Esophagus muscularis mucosa (tissue), 4 donors: Measurements from ENCODE around the gene SAA1.

Experiments used
- CTCF ChIP-seq, 3 experiments: fragments of 200-600 bp in 2 of 3; fragments of 450-650 bp in 1 of 3; sonication (generic) in 2 of 3; IDR thresholded peaks; one replicate each; pipeline ENCODE4 v1.5.1; 2017 to 2019; ENCODE audit warnings: antibody characterized with exemption in 3 of 3, mild to moderate bottlenecking in 2 of 3, moderate library complexity in 1 of 3
- EP300 ChIP-seq: sonication (generic); formaldehyde crosslinking; IDR thresholded peaks from one replicate; pipeline ENCODE4 v1.6.1; 2017; ENCODE audit warnings: antibody characterized with exemption
- POLR2A ChIP-seq: fragments of 450-650 bp; IDR thresholded peaks from one replicate; pipeline ENCODE4 v1.6.1; 2017; ENCODE audit warnings: antibody characterized with exemption, moderate library complexity, mild to moderate bottlenecking, low read depth

GRCh38 chr11:18315893-18316292 is 49.8 kb downstream of the SAA1 start:
- TF ChIP-seq POLR2A = no peak
- TF ChIP-seq CTCF (IDR thresholded peaks at IDR 0.05) = no peak
- no peak for TF ChIP-seq EP300
